DMS153 (cell line): ENCODE results near the gene LRIG1.

Source experiments
- DNase-seq: peaks from one replicate; lab custom pipeline; 2025; lab: John Stamatoyannopoulos, UW

The LRIG1 gene

GRCh38 chr3:66382142-66382541 is 118.7 kb downstream of the LRIG1 start:
- DNase-seq: no peak

DNA sequence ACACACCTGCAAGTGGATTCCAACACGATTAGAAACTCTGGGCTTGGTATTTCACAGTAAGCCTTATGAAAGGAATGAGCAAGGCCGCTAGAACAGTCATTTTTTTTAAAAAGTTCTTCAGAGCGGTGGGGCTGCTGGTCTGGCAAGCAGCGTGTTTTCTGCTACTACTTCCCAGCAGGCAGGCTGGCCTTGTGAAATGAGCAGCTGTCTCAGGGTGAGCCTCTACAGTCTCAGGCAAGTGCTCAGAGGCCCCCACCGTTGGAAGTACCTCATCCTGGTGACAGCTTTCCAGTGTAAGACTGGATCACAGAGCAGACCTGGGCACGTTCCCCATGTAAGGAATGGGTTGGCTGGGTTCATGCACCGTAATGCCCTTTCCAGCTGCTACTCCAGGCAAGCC is 119.2 kb downstream of the LRIG1 start:
- DNase-seq: no peak

GRCh38 chr3:66380200-66380932 is 120.5 kb downstream of the LRIG1 start:
- DNase-seq: no peak

GRCh38 chr3:66379565-66379964 is 121.3 kb downstream of the LRIG1 start:
- DNase-seq: no peak

GRCh38 chr3:66378256-66378655 is 122.6 kb downstream of the LRIG1 start:
- no peak for DNase-seq

DNA sequence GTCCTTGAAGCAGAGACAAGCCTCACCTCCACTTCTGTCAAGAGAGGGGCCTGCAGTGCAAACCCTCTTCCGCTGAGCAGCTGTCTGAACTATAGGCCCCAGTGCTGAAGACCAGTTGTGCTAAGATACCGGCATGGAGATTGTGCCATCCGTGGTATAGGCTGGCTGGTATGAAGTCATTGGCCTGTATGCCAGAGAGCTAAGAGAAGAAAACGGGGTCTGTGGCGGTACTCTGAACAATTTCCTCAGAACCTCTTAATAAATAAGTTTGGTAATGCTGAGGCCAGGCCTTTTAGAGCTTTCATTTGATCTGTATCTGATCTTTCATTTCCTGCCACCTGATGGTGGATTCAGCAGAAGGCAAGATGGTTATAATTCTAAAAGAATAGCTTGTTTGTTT is 123.0 kb downstream of the LRIG1 start:
- no peak for DNase-seq

DNA sequence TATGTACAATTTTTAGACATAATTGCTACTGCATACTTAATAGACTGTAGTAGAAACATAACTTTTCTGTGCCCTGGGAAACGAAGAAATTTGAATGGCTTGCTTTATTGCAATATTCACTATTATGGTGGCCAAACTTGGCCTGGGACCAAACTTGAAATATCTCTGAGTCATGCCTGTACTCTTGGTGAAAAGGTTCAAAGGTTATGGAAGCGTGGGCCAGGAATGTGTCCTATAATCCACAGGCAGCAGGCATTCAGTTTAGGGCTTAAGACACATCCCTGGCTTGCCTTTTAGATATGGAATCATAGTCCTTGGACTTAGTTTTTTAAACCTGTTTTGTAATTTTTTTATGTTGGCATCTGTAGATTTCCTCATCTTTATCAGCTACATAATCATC is 124.3 kb downstream of the LRIG1 start:
- no peak for DNase-seq

DNA sequence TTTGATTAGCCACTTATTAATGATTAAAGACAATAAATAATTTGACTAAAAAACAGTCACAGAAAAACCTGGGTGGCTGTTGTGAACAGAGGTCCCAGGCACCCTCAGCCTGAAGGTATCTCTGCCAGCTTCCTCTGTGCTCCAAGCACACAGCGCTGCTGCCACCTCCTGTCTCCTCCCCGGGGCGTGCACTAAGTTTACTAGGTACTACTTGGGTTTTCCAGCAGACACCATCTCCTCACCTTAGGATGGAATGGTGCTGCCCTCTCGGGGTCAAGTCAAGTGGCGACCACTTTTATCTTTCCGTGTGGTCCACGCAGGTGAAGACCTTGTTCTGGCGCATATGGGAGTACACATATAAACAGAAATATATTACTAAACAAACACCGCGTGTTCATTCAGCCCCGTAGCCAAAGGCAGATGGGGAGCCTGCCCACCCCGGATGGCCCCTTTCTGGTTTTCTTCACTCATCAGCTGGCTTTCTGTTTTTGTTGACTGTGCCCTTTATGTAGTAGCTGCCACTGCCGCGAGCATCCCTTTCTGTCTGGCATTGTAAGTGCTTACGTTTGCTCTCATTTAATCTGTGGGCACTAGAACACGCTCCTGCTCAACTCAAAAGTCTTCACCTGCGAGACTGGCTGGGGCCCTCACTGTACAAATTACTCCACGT is 128.0 kb downstream of the LRIG1 start:
- peak; percentile 46 for DNase-seq

DNA sequence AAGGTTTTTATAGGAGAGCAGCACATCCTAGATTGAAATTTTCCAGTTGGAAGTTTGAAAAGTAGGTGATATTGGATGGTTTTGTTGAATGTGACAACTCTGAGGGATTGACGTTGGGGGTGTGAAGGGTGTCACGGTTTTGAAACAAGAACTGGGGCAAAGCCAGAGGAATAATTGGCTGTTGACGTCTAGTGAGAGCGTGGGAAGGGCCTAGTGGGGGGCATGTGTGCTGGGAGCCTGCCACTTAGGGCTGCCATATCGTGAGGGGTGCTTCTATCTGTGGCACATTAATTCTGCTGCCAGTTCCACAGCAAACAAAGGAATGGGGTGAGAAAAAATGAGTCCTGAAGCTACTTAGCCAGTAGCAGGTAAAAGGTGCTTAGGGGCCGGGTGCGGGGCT is 129.4 kb downstream of the LRIG1 start:
- no peak for DNase-seq

GRCh38 chr3:66370179-66370578 is 130.6 kb downstream of the LRIG1 start:
- no peak for DNase-seq

DNA sequence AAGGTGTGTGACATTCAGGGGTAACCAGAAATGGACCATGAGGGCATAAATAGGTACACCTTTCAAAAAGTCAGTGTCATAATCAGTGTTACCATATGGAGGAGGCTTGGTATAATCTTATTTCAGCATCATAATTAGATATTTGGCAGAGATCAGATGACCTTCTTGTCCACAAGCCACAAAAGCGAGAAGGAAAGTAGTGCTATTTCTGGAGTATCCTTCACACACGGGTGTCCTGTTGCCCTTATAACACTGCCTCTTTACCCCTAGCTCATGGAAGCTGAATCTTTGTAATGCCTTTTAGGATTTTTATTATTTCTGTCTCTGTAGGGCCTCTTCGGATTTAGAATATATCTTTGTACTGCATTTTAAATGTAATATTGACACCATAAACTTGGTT is 132.8 kb downstream of the LRIG1 start:
- no peak for DNase-seq

- no peak for DNase-seq
These were observed 134.1 kb downstream of the LRIG1 start for GRCh38 chr3:66366747-66367146.

GRCh38 chr3:66365080-66365479 is 135.7 kb downstream of the LRIG1 start:
- no peak for DNase-seq

DNA sequence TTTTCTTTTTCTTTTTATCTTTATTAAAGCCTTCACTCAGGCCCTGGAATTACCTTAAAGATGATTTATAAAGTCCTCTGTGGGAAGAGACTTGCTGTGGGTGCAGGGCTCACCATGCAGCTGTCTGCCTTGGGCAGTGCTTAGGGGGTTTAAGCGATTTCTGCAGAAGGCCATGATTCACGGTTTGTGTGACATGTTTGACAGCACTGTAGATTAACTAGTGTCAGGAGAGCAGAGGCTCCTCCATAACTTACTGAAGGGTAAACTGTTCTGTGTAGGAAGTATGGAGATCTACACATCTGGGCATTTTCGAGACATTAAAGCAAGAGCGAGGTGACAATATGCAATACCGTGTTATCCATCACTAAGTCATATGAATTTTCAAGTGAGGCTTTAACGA is 137.7 kb downstream of the LRIG1 start:
- no peak for DNase-seq

DNA sequence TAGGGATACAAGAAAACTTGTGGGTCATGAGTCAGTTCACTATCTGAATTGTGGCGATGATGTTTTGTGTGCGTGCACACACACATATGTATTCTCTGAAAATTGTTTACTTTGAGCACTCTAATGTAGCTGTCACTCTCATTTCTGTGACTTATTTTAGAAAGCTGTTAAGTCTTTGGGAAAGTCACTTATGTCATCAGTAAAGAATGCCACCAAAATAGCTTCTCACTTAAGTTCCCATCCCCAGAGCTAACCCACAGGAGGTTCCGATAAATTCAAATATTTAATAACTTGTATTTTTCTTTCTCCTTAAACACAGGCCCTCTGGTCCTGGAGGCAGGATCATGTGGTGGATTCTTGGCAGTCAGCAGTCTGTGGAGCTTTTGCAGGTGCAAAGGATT is 138.3 kb downstream of the LRIG1 start:
- DNase-seq: no peak

DNA sequence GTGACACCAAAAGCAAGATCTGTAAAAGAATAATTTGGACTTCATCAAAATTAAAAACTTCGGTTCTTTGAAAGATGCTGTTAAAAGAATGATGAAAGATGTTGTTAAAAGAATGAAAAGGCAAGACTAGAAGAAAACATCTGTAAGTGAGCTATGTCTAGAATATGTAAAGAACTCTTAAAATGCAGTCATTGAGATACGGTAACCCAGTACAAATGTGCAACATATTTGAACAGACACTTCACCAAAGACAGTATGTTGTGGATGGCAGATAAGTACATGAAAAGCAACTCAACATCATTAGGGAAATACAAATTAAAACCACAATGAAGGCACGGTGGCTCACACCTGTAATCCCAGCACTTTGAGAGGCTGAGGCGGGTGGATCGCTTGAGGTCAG is 139.5 kb downstream of the LRIG1 start:
- no peak for DNase-seq

- DNase-seq: no peak
These were observed 144.8 kb downstream of the LRIG1 start for GRCh38 chr3:66355997-66356396.

- no peak for DNase-seq
These were observed 145.4 kb downstream of the LRIG1 start for GRCh38 chr3:66355394-66355793.

- no peak for DNase-seq
These were observed 146.8 kb downstream of the LRIG1 start for GRCh38 chr3:66354001-66354400.

- no peak for DNase-seq
These were observed 147.3 kb downstream of the LRIG1 start for GRCh38 chr3:66353530-66353929.

DNA sequence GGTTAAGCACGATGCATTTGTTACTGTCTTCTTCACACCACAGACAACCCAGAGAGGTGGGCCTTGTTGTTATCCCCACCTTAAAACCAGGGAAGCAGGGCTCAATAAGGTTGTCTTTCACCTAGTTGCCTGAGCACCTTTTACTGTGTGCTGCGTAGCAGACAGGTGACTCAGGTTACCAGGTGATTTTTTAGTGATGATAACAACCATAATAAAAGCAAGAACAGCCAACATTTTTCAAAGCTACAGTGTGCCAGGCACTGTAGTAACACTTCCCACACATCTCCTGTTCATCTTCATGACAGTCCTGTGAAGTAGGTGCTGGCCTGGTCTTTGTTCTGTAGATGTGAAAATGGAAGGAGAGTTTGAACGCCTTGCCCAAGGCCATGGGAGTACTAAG is 147.8 kb downstream of the LRIG1 start:
- no peak for DNase-seq

- no peak for DNase-seq
These were observed 150.2 kb downstream of the LRIG1 start for GRCh38 chr3:66350601-66351000.

GRCh38 chr3:66348704-66349103 is 152.1 kb downstream of the LRIG1 start:
- DNase-seq: no peak
